Fibroblast of mammary gland (primary cell): ENCODE measurements around the gene PLXDC2.

Source experiments
- DNase-seq: peaks from one replicate; pipeline ENCODE4 v3.0.0-alpha.2; 2010; ENCODE audit warnings: low read depth
- H3K4me3 ChIP-seq: 2 replicates; pipeline ENCODE4 v1.5.1; 2011; ENCODE audit warnings: low read depth, mild to moderate bottlenecking, low read length, moderate library complexity; ENCODE audit not compliant: control insufficient read depth
- CTCF ChIP-seq: conservative IDR thresholded peaks from 2 replicates; pipeline ENCODE4 v1.5.1; 2011; ENCODE audit warnings: low read depth, low read length, inconsistent platforms; ENCODE audit not compliant: control insufficient read depth, insufficient read depth

The PLXDC2 gene

GRCh38 chr10:20300735-20301134 lies 484.5 kb downstream of the PLXDC2 start:
- no peak overlapping the region for H3K4me3 ChIP-seq
- DNase-seq = no peak
- no peak for TF ChIP-seq CTCF

GRCh38 chr10:20302033-20302432 lies 485.8 kb downstream of the PLXDC2 start:
- TF ChIP-seq CTCF = no peak
- no peak overlapping the region for H3K4me3 ChIP-seq
- no peak for DNase-seq

- no peak for DNase-seq
- H3K4me3 ChIP-seq = no peak overlapping the region
- no peak for TF ChIP-seq CTCF
These were observed 487.4 kb downstream of the PLXDC2 start for GRCh38 chr10:20303453-20304152.

- H3K4me3 ChIP-seq = no peak overlapping the region
- no peak for TF ChIP-seq CTCF
- DNase-seq = no peak
These were observed 497.4 kb downstream of the PLXDC2 start for GRCh38 chr10:20313665-20314064.

- DNase-seq = no peak
- no peak overlapping the region for H3K4me3 ChIP-seq
These were observed 498.2 kb downstream of the PLXDC2 start for GRCh38 chr10:20314431-20314830.

GRCh38 chr10:20327954-20328353 lies 511.7 kb downstream of the PLXDC2 start:
- no peak for DNase-seq
- no peak for TF ChIP-seq CTCF

More at GRCh38 chr10:20314431-20314830, 498.2 kb downstream of the PLXDC2 start:
- TF ChIP-seq CTCF = no peak

More at GRCh38 chr10:20327954-20328353, 511.7 kb downstream of the PLXDC2 start:
- H3K4me3 ChIP-seq = no peak overlapping the region
